Measurements from ENCODE around the gene GM2A. TPM values are rescaled to one million over a fixed set of nuclear protein-coding genes. Genes with fewer than 3 reads are reported as not detected.

The GM2A gene
- total and polyA plus RNA-seq, 2 of the 8 experiments (the other 6 are each of a cell fraction or from before 2014, with no cell fraction given): 18.5 to 32.2 TPM

GRCh38 chr5:151274666-151275065 is 21.7 kb downstream of the GM2A start (continued):
- TF ChIP-seq HDAC2 (IDR thresholded peaks at IDR 0.05; ENCODE audit: borderline replicate concordance in 1 of 2, low read depth in 2 of 2, low read length in 2 of 2) (no peak), BRCA1 (IDR thresholded peaks at IDR 0.05; ENCODE audit: low read depth, low read length) (no peak), CHD2 (IDR thresholded peaks at IDR 0.05; ENCODE audit: low read length) (no peak)
